Amygdala (tissue), 56 donors: ENCODE data around the gene ST7L.

ENCODE experiments used
- DNase-seq, 56 donors: peaks; one replicate each; lab custom pipeline; 2025; lab: John Stamatoyannopoulos, UW

The ST7L gene

DNA sequence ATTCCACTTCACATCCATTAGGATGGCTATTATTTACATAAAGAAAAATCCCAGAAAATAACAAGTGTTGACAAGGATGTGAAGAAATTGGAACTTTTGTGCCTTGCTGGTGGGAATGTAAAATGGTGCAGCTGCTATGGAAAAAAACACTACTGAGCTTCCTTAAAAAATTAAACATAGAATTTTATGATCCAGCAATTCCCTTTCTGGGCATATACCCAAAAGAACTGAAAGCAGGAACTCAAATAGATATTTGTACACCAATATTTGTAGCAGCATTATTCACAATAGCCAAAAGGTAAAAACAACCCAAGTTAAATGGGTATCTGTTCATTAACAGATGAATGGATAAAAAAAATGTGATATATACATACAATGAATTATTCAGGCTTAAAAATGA, 64.5 kb downstream of the ST7L start:
- no peak for DNase-seq

DNA sequence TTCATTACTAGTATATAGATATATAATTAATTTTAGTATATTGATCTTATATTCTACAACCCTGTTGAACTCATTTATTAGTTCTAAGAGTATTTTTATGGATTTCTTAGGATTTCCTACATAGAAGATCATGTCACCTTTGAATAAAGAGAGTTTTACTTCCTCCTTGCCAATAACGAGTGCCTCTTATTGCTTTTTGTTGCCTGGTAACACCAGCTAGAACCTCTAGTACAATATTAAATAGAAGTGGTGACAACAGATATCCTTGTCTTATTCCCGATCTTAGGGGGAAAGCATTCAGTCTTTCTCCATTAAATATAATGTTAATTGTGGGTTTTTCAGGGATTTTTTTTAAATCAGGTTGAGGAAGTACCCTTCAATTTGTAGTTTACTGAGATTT, 69.4 kb downstream of the ST7L start:
- no peak for DNase-seq

DNA sequence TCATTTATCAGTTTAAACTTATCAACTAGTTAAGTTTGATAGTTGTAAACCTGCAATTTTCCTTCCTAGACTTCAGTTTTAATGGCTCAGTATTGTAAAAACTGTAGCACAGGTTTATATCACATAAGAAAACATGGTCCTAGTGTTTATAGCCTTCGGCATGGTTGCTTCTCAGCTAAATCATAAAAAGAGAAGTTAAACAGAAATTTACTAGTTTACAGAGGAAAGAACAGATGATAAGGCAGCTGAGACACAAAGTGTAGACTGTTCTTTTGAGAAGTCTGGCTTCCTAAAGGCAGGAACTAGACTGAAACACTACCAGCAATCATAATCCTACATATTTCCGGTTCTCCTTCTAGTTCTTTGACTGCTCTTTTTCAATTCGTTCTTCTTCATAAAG, 70.4 kb downstream of the ST7L start:
- no peak for DNase-seq

DNA sequence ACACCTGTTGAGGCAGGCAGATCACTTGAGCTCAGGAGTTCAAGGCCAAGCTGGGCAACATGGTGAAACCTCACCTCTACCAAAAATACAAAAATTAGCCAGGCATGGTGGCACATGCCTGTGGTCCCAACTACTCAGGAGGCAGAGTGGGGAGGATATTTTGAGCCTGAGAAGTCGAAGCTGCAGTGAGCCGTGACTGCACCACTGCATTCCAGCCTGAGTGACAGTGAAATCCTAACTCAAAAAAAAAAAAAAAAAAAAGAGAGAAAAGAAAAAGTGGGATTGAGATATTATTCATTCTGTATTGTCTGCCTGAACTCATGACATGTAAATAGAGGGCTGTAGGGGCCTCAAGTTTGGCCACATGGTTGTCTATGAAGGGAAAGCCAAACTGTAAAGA, 72.9 kb downstream of the ST7L start:
- no peak for DNase-seq

DNA sequence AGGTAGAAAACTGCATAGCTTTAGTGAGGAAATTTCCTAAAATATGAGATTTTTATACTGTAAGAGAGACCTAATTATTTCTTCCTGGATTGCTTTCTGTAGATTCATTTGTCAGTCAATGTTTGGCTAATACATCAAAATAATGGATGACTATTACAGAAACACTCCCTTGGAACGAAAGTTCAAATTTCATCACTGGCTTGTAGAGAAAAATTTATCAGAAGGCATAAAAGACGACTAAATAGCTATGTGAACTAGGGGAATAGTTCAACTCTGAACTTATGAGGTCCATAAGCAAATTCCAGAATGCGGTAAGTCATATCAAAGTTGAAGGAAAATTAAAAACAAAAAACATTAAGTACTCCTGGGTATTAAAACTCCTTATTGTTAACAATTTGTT, 74.2 kb downstream of the ST7L start:
- DNase-seq, result no peak

DNA sequence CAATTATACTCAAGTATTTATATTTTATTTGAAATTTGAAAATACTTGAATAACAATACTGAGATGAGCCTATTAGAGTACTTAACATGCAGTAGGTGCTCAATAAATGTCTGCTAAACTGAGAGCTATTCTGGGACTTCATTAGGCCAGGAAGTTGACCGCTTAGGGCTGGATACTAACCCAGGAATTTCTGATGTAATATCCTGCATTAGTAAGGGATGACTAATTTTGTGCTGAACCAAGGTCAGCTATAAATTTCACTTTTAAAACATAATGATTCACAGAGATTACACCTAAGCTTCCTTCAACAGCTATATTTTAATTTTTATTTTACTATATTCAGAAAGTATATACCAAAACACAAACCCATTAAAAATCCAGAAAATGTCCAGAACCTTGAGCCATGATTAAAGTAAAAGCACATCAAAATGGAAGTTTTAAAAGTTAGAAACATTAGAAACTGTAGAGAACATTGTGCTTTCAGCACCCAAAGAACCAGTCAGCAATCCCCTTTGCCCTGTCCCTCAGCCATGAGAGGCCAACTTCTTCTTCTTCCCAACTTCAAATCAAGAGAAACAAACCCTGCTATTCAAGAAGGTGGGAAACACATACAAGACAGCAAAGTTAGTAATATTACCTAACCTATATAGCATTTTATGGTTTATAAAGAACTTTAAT, 74.8 kb downstream of the ST7L start:
- no peak for DNase-seq

DNA sequence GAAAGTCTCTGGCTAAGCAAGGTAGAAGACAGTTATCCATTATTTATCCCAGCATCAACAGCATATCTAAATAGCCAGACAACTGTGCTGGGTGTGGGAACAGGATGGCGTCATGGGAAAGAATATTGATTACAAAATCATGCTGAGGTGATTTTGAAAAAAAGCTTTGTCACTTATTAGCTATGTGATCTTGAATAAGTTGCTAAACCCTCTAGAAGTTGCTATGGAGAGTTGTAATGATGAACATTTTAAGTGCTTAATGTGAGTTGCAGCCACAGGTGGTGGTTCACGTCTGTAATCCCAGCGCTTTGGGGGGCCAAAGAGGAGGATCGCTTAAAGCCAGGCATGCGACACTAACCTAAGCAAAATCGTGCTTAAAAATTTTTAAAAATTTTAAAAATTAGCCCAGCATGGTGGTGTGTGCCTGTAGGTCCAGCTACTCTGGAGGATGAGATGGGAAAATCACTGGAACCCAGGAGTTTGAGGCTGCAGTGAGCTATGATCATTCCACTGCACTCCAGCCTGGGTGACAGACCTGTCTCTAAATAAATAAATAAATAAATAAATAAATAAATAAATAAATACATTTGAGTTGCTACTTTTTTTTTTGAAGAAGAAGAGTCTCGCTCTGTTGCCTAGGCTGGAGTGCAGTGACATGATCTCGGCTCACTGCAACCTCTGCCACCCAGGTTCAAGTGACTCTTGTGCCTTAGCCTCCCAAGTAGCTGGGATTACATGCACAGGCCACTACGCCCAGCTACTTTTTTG, 76.6 kb downstream of the ST7L start:
- DNase-seq, result no peak

DNA sequence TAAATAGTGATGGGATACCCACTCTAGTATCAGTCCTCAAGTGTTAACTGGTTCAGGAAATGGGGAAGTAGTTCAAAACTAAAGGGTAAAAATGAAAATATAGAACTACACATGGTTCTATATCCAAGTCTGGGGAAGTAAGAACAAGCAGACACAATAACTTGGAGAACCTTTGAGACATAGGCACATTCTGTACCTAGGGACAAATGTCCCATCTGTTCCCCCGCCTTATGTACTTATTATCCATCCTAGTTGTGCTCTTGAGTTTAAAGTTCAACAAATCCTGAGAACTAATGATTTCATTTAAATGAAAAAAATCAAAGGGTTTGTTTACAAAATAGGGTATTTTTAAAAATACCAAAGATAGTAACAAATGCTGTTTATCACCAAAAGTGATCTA, 77.6 kb downstream of the ST7L start:
- DNase-seq, result no peak

DNA sequence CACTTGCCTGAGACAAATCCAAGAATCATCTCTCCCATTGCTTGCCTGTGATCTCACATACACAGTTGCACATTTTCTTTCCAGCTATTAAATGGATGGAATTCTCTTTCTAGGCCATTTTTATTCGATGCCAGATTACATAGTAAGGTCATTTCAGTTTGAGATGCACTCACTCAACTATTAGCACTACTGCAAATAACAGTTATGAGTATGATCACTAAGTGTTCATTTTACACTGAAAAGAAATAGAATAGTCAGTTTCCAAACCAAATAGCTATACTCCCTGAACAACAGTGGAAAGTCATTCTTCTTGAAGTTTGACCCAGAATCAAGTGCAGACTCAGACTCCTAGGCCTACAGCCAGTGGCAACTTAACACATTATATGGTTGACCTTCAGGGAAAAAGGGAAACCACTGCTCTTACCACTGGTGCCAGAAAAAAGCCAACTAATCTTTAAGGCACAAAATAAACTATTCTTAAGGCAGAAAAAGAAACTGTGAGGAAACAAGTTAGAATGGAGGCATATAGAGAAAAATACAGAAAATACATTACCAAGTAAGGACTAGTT, 78.6 kb downstream of the ST7L start:
- no peak for DNase-seq

DNA sequence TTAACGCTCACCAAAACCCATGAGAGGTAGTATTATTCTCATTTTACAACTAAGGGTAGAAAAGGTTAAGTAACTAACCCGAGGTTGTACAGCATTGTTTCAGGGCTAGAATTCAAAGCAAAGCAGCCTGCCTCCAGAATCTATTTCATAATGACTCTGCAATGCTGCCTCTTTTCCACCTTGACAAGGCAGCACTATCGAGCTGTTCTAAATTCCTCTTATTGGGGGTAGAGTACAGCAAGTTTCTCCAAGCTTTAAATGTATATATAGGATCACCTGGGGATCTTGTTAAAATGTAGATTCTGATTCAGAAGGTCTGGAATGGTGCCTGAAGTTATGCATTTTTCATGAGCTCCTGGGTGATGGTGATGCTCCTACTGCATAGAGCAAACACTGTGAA, 80.1 kb downstream of the ST7L start:
- DNase-seq, result no peak

DNA sequence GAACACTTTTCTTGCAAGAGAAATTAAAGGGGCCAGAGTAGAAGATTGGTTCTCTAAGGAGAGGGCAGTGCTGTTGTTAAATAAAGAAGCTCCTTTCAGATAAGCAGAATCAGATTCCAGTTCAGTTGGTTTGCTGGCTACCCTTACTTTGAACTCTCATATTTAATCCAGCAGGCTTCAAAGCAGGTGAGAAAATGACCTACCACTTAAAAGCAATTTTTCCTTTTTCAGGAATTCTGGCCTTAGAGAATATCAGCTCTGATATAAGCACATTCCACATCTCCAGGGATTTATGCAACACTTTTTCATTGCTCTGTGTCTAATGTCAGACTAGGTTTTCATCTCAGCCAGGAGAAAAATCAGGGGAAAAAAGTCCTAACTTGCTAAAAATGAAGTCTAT, 81.5 kb downstream of the ST7L start:
- DNase-seq, result no peak

DNA sequence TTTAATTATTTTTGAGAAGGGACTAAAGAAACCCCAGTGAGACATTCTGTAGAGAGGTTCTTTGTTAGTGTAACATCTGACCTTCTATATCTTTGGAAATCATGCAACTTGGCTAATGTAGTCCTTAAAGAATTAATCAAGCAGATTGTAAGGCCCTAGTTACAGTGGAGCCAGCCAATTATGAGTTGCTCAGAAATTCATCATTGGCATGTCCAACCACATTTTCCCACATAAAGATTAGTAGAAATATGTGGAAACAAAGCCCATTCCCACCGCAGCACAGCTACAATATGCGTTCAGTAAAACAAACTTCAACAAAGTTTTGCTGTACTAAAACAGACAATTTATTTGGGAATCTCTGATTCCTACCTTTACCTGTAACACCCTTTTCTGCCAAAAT, 82.4 kb downstream of the ST7L start:
- no peak for DNase-seq

DNA sequence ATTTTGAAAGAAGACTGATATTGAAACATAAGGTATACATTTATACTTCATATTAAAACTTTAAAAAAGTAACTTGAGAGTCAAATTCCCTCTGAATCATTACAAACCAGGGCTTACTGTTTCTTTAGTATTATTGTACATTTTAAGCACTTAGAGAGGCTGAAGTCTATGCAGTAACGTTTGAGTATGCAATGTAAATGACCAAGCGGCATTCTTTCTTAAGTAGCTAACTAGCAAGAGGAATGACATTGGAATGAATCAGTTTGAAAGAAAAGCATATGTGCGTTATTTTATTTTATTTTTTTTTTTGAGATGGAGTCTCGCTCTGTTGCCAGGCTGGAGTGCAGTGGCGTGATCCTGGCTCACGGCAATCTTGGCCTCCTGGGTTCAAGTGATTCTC, 85.9 kb downstream of the ST7L start:
- no peak for DNase-seq

DNA sequence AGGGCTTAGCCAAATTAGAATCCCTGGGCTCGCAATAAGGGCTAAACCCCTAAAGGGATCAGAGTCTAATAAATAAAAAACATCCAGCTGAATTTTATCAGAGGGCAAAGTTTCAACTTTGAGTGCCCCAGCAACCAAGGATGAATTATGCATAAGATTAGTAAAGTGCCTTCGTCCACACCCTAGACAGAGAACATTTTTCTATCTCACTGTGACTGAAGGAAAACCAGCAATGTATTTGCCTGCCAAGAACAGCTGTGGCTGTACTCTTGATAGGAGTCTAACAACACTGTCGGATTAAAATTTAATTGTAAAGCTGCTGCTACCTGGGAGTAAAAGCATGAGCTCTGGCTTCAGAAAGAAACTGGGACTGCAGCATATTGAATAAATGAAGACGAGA, 86.9 kb downstream of the ST7L start:
- no peak for DNase-seq

DNA sequence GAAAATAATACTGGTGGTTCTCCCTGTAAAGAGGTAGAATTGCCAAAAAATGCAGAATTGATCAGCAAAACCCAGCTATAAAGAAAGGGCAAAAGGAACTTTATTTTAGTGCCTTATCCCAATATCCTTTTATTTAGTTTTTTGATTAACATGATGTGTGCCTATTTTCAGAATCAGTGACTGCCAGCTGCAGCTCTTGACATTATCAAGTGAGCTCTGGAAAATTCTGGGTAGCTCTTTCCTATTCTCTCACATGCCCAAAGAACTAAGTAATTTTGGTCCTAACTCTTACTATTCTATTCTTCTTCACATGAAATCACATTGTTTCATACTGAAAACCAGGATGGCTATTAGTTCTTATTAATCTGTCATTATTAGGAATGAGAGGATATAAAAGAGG, 88.1 kb downstream of the ST7L start:
- no peak for DNase-seq

DNA sequence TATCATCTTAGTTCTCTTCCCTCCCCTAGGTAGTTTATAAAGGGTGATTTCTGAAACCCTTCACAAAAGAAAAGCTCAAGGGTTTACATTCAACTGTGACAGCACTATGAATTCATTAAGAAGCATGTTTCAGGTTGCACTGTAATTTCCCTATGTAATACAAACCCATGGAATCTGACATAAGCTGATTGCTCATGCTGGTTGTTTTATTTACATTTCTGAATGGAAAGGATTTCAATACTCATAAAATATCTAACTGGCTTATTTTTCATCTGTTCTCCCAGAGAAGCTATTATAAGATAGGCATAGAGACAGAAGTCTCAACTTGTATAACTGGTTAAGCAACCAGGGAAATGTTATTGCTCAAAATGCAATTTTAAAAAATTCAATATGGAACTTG, 89.6 kb downstream of the ST7L start:
- DNase-seq, result no peak

DNA sequence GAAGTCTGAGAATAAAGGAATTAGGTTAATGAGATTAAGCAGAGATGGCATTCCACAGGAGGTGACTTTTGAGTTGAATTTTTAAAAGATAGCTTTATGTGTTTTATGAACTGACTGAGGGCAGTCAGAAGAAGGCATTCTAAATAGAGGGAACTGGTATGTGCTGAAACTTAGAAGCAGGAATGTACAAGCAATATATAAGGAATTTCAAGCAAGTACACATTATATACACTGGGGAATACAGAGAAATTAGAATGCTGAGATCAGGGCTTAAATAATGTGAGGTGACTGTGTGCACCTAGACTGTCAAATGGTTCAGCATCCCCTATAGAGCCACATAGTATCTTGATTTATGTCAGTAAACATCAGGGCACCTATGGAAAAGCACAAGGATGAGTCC, 90.9 kb downstream of the ST7L start:
- DNase-seq, result no peak

DNA sequence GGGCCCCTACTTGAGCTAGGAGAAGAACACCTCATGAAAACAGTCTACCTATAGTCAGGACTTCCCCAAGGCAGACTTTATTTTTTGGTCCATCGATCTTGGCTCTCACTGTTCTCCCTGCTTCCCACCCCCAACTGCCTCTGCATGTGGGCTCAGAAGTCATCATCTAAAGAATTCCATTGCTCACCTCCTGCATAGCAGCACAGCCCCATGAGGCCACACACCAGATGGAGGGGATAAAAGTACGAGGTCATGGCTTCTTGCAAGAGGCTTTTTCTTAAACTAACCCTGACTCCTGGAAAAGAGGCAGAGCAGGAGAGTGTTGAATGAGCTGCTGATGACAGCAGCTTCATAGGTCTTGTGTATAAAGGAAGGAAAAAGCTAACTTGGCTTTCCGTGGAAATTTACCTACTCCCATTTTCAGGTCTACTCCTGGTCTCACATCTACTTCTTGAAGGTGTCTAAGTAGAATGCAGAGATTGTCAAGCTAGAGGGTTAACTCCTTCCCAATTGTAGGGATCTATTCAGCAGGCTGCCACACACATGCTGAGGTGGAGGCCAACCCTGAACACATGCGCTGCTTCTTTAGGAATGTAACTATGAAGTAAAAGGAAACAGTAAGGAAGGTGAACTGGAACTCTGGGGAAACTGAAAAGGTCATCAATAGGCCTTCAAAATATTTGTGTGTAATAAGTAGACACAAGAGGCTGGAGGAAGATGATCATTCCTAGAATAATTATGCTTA, 91.5 kb downstream of the ST7L start:
- DNase-seq, result no peak

DNA sequence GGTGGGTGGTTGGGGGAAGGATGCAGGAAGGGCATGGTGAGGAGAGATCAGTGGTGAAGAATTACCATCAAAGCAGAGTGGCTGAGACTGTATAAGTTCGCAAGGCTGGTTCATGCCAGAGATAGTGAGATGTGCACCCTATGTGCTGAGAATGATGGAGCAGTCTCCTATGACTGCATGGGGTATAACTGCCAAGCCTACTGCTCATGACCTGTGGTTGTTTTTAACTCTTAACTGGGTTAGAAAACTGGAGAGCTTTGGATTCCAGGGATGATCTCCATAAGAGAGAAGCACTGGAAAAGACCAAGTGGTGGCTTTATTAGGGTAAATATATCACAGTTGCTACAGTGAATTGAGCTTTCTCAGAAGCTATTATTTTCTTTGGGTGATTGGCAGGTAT, 94.0 kb downstream of the ST7L start:
- no peak for DNase-seq

DNA sequence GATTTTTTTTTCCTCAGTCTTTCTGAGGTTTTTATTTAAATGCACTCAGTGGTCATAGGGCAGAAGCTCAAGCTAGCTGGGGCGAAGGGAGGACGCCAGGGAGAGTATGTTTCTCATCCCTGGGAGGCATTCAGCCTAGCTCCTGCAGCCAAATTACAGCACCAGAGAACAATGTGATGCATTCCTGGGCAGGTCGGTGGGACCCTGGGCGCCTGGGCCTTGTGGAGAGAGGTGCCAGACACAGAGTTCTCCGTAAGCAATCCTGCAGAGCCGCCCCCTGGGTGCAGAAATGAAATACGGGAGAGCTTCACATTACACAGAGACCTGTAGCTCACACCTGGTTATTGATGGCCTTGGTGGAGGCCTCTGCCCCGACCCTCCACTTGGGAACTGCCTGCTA, 94.7 kb downstream of the ST7L start:
- no peak for DNase-seq

DNA sequence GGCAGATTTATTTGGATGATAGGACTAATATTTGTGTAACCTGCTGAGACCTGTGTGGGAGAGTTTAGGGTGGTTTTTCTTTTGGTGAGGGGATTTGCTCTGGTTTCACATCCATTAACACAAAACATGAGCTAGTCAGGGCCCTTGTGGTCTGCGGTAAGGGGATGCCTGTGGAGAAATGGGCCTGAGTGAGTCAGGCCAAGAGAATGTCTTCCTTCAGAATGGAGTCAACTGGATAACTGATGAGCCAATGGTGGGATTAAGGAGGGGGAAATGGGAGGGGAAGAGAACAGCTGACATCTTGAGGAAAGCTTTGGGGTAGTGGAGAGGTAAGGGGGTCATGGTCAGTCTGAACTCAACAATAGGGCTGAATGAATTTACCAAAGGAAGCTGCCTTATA, 96.3 kb downstream of the ST7L start:
- DNase-seq, result no peak

DNA sequence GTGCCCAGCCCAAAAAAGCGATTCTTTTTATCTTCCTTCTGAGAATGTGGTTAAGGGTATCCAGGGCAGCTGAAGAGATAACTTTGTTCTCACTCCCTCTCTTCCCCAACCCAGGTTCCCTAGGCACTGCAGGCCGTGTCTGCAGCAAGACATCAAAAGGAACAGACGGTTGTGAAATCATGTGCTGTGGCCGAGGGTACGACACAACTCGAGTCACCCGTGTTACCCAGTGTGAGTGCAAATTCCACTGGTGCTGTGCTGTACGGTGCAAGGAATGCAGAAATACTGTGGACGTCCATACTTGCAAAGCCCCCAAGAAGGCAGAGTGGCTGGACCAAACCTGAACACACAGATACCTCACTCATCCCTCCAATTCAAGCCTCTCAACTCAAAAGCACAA, 98.8 kb downstream of the ST7L start:
- DNase-seq, result no peak
